Loucy (cell line): ENCODE results near the gene FAM53B.

Source experiments
- EZH2phosphoT487 ChIP-seq: fragments of 200-600 bp; IDR thresholded peaks from 2 replicates; pipeline ENCODE4 v1.6.1; 2018; ENCODE audit warnings: antibody characterized with exemption, mild to moderate bottlenecking, moderate library complexity, borderline replicate concordance
- TF ChIP-seq, protein P1 (sequence below): fragments of 200-600 bp; sonication (generic); conservative IDR thresholded peaks from 2 replicates; pipeline ENCODE4 v1.5.1; 2014; ENCODE audit warnings: mild to moderate bottlenecking, antibody characterized with exemption, low read length

DNA sequence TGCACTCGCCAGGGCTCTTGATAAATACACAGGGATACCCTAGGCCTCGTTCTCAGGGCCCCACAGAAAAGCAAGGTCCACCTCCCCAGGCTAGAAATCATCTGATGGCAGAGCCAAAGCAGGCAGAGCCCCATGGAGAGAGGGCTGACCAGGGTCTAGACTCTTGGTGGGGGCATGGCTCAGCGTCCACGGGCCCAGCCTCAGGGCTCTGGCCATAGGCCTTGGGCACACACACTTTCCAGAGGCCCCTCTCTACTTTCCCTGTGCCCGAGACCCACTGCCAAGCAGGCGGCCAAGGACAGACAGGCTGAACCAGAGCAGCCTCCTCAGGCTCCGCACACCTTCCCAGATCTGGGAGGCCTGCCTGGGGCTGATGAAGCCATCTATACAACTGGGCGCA is 64.8 kb downstream of the FAM53B start:
- TF ChIP-seq, protein P1, sequence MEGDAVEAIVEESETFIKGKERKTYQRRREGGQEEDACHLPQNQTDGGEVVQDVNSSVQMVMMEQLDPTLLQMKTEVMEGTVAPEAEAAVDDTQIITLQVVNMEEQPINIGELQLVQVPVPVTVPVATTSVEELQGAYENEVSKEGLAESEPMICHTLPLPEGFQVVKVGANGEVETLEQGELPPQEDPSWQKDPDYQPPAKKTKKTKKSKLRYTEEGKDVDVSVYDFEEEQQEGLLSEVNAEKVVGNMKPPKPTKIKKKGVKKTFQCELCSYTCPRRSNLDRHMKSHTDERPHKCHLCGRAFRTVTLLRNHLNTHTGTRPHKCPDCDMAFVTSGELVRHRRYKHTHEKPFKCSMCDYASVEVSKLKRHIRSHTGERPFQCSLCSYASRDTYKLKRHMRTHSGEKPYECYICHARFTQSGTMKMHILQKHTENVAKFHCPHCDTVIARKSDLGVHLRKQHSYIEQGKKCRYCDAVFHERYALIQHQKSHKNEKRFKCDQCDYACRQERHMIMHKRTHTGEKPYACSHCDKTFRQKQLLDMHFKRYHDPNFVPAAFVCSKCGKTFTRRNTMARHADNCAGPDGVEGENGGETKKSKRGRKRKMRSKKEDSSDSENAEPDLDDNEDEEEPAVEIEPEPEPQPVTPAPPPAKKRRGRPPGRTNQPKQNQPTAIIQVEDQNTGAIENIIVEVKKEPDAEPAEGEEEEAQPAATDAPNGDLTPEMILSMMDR: no peak
- TF ChIP-seq EZH2phosphoT487: no peak
